Cerebellar cortex (tissue), 1 donor: ENCODE results near the gene HOXA11.

Experiments
- DNase-seq: peaks from one replicate; pipeline ENCODE4 v3.0.0-alpha.2; 2015; ENCODE audit warnings: low spot score

The HOXA11 gene

DNA sequence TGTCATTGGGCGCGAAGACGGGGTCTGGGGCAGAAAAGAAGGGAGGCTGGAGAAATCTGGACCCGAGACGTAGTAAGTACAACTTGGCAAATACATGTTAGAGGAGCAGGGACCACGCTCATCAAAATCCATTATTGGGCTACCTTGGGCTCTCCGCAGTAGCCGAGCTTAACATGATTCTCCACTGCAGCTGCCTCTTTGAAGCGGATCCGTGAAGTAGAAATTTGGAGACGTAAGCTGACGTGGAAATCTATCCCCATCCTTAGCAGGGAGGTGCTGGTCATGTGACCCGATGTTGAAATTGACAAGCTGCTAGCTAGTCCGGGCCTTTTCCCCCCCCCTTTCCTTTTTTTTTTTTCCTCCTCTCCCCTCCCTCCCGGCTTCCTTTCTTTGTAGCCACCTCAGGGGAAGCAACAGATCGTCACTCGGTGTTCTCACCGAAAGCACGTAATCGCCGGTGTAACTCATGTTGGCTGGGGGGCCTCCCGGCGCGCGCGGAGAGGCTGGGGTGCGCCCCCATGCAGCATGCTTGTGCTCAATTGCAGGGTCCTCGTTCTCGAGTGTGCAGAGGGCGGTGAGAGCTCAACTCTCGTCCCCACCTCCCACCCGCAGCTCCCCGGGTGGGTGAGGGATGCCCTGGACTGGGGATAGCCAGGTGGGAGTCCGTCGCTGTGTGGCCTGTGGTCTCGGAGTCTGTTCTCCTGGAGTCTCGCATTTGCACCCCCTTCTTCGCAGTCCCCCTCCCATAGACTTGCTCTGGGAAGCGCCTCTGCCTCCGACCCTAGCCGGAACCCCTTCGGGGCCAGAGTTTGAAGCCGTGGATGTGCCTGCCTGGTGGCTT is at the start of gene HOXA11:
TSS of gene HOXA11 (minus strand) at position 220 of the 841 bp plus-strand sequence. CDS start at position 132, 88 bp downstream.
- no peak for DNase-seq

- no peak for DNase-seq
These were observed 44.4 kb upstream of the HOXA11 start for GRCh38 chr7:27229448-27229847.

GRCh38 chr7:27224983-27225934 is 40.2 kb upstream of the HOXA11 start:
- DNase-seq, result no peak

DNA sequence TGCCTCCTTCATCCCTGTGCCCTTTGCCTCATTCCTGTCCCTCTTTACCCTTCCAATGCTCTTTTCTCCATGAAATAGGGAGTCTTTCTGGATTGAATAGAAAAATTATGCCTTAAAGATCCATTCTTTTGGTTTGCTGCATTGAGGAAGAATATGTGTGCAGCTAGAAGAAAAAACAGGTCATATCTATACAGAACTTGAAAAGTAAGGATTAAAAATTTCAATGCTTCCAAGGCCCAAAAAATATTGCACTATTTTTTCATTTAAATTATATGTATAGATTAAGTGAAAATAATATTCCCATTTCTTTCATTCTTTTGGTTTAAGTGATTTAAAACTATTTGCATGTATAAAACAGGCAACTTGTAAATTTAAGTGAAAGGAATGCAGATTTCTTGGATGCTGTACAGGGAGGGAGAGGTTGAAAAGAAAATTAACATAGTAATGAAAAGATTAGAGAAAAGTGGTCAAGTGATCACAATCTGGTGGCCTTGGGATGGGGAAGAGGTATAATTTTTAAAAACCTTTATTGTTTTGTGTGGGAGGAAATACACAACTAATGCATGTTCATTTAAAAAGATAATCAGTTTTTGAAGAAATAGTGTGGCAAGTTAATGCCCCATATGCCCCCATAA is 39.0 kb upstream of the HOXA11 start:
- DNase-seq, result no peak

DNA sequence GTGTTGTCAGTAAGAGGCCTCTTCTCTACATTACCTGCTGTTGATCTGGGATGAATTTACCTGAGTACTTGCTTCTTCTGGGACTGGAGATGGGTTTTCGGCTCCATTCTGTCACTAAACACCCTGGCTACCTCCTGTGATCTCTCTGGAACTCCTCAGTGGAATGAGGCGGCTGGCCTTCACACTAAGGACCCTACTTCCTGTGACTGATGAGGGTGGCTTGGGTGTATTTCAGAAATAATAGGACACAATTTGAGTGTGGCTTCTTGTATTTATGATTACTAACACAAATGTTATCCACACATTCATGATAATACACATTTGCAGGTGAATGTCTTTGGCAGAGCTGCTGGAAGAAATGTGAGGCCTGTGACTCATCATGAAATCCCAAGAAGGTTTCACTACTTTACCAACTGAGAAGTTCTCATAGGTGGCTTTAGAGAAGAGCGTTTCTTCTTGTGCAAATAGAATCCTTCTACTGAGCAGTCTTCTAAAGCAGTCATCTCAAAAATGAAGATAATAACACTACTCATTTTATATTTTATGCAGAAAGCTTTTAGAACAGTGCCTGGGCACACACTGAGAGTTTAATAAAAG is 36.3 kb upstream of the HOXA11 start:
- DNase-seq, result no peak

- no peak for DNase-seq
These were observed 35.5 kb upstream of the HOXA11 start for GRCh38 chr7:27220440-27220955.

- no peak for DNase-seq
These were observed 34.8 kb upstream of the HOXA11 start for GRCh38 chr7:27219821-27220220.

DNA sequence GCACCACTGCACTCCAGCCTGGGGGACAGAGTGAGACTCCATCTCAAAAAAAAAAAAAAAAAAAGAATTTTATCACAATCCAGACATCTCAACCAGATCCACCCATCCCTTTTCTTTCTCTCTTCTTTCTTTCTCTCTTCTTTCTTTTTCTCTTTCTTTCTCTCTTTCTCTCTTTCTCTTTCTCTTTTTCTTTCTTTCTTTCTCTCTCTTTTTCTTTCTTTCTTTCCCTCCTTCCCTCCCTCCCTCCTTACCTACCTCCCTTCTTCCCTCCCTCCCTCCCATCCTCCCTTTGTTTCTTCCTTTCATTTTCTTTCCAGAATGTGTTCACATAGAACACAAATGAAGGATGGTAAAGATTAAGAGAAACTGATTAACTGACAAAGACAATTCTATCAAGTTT is 32.9 kb upstream of the HOXA11 start:
- no peak for DNase-seq

DNA sequence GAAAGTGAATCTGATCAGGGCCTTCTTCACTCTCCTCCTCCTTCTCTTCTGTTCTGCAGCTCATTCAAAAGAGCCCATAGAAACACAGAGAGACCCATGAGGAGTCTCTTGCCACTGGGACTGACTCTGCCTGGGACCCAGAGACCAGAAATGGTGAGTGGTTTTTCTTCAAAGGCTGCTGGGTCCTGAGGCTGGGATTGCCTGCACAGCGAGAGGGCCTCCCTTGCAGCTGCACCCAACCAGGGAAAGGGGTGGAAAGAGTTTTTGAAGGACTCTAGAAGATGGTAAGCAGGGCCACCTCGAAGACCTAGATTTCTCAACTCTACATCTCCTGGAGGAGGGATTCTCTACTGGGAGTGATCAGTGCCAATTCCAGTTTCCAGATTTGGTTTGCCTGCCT is 30.3 kb upstream of the HOXA11 start:
- DNase-seq, result no peak

GRCh38 chr7:27214239-27214950 is 29.4 kb upstream of the HOXA11 start:
- DNase-seq, result no peak

- DNase-seq, result no peak
These were observed 28.6 kb upstream of the HOXA11 start for GRCh38 chr7:27213433-27214238.

DNA sequence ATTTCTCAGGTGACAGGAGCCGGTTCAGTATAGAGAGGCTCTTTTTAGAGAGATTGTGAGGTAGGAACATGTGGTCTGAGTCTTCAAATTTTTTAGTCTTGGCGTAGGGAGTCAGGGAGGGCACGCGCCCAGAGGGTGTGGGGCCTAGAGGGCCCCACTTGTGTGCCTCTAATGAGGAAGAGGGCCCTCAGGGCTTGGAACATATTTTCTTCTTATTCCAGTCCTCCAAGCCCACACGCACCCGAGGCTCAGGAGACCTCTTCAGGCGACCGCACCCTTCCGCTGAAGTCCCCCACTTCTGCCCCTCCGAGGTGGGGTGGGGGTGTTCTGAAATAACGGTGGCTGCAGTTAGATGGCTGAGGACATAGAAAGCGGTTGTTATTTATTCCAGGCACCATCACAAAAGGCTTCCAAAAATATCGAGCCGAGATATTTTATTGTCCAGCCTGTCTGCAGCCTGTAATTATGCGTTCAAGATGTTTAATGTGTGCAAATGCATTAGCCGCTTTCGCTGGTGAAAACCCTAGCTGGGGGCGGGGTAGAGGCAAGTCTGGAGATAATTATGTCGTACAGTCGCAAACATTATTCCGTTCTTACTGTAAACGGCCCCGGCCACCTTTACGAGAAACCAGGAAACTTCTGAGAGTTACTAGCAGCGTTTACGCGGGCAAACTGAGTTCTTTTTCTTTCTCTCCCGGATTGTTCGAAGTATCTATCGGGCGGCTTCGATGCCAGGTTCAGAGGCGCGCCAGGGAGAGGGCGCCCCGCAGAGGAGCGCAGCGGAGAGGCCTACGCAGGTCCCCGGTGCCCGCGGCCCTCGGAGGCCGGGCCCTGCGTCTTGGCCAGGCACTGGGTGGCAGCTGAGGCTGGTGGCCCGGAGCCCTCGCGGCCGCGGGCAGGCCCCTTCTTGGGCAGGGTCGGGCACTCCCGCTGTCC is 27.7 kb upstream of the HOXA11 start:
- DNase-seq, result no peak

- no peak for DNase-seq
These were observed 26.8 kb upstream of the HOXA11 start for GRCh38 chr7:27211764-27212204.

DNA sequence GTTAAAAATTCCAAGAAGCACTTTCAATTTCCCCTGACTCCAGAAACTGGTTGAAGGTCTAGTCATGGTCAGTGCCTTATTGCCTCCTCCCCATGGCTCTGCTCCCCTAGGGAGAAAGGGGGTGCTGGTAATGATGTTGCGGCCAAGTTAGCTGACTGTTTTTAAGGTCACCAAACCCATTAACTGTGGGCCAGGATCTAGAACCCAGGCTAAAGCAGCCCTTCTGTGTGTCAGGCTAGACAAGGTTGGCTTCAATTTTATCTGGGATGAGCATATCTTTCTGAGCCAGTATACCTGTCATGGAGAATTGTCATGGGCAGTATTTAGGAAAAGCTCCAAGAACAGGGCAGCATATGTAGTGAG is 26.0 kb upstream of the HOXA11 start:
- no peak for DNase-seq

DNA sequence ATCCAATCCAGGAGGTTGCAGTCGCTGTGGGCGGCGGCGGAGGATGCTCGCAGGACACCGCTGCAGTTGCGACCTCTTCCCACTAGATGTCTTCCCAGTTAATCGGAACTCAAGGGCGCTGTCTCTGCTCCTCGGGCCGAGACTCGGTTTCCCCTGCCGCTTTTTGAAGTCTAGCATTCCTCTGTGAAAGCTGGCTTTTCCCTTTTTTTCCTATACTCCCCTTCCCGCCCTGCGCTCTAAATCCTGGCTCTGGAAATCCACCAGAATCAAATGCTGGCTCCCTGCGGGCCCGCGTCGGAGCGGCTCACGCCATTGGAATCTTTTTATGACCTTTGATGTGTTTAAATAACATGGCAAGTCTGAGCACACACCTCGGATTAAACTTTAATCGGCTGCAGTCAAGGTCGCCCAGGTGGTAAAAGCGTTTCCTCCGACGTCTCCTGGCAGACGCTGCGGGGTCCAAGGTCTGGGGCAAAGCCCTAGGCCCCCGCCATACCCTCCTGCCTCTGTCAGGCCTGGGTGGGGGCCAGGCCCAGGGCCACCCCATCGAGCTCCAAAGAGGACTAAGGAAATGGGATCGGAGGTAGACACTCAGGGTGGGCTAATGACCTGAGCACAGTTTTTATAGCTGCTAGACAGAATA is 25.5 kb upstream of the HOXA11 start:
- peak; percentile 20 for DNase-seq

- DNase-seq, result no peak
These were observed 25.0 kb upstream of the HOXA11 start for GRCh38 chr7:27209933-27210440.

- no peak for DNase-seq
These were observed 24.0 kb upstream of the HOXA11 start for GRCh38 chr7:27208998-27209397.

DNA sequence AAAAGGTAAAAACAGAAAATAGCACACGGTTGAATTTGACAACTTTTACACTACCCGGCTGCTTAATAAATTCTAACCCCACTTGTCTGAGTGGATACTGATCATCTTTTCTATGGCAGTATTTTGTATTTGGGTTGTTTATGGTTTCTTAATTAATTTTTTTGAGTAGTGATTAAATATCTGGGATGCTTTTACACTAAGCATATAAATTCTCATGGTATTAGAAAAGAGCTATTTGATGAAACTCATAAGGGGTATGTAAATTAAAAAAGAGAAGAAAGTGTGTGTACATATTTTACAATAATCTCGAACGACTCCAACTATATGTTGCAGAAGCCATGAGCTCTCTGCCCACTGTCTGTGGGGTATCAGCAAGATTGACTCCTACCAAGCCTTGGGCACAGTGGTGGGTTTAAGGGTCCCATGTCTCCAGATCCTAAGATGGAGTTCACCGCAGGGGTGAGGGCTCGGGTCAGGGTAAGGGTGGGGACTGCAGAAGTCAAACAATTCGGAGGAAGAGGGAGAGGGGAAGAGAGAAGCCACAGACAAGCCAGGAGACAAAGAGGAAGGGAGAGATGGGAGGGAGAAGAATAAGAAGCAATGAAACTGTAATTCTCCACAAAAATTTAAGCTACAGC is 22.4 kb upstream of the HOXA11 start:
- DNase-seq, result no peak
